HG02943 (cell line): ENCODE results near the gene BICD1.

Source experiments
- ATAC-seq: cut with Tn5 transposase; IDR thresholded peaks from one replicate; pipeline ENCODE4 v1.9.1; 2021; ENCODE audit warnings: mild to moderate bottlenecking, low read depth, moderate library complexity; ENCODE audit not compliant: unreplicated experiment

Gene BICD1

DNA sequence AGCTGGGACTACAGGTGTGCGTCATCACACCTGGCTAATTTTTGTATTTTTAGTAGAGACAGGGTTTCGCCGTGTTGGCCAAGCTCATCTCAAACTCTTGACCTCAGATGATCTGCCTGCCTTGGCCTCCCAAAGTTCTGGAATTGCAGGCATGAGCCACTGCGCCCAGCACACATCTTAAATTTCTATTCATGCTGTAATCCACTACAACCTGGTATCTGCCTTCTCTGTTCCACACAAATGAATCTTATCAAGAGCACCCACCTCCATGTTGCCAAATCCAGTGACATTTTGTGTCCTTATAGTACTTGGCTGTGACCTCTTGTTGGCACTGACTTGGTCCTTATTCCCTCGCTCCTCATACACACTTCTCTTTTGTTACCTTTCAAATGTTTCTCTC is 5.8 kb upstream of the BICD1 start:
- no peak for ATAC-seq

DNA sequence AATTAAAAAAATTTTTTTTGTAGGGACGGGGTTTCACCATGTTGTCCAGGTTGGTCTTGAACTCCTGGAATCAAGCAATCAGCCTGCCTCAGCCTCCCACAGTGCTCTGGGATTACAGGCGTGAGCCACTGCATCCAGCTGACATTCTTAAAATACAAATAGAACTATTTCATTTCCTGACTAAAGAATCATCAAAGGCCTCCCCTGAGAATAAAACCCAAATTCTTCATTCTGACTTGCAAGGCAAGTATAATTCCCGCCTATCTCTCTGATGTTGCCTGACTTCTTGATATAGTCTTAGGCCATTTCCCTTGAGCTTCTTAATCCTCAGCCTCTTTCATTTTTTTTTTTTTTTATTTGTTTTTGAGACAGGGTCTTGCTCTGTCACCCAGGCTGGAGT is 4.4 kb upstream of the BICD1 start:
- ATAC-seq = no peak

DNA sequence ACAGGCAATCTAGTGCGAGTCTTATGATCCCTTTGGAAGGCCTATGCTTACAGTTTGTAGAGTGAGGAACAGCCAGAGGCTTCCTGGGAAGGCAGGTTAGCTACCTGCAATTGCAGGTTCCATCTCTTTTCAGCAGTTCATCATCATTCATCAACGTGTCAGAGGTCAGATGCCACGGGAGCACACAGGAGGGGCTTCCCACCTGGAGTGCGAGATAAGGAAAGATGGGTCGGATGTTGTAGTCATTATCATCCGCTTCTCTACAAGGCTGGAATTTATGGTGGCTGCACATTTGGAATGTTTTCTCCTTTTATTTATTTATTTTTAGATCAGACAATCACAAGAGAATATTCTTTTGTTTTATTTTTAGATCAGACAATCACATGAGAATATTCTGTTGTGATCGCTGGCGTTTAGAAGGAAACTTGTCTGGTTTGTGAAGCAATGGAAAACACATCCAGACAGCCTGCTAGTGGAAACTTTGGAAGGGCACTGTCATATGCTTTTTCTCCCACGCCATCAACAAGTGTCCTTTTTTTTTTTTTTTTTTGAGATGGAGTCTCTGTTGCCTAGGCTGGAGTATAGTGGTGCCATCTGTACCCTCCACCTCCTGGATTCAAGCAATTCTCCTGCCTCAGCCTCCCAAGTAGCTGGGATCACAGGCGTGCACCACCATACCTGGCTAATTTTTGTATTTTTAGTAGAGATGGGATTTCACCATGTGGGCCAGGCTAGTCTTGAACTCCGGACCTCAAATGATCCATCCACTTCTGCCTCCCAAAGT is 1.9 kb upstream of the BICD1 start:
- no peak for ATAC-seq

DNA sequence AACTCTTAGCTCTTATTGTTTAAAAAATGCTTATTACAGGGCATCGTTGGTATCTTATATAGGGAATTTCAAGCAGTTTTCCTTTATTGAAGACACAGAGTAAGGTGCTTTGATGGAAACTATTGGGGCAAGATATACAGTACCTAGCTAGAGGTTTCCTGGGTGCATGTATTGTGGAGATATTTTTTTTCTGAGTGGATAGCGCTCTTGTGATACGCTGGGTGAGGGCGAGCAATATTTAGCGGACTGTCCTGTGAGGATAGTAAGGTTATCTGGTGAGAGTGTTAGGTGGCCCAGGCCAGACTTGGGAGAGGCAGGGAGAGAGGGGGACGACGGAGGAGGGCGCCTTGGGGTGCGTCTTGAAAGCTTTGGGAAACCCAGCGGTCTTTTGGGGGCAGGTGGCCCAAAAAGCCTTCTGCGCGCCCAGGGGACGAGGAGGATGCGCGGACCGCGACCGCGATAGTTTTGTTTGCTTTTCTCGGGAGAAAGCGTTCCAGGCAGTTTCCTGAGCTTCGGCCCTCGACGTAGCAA is 596 bp upstream of the BICD1 start:
- ATAC-seq = no peak

DNA sequence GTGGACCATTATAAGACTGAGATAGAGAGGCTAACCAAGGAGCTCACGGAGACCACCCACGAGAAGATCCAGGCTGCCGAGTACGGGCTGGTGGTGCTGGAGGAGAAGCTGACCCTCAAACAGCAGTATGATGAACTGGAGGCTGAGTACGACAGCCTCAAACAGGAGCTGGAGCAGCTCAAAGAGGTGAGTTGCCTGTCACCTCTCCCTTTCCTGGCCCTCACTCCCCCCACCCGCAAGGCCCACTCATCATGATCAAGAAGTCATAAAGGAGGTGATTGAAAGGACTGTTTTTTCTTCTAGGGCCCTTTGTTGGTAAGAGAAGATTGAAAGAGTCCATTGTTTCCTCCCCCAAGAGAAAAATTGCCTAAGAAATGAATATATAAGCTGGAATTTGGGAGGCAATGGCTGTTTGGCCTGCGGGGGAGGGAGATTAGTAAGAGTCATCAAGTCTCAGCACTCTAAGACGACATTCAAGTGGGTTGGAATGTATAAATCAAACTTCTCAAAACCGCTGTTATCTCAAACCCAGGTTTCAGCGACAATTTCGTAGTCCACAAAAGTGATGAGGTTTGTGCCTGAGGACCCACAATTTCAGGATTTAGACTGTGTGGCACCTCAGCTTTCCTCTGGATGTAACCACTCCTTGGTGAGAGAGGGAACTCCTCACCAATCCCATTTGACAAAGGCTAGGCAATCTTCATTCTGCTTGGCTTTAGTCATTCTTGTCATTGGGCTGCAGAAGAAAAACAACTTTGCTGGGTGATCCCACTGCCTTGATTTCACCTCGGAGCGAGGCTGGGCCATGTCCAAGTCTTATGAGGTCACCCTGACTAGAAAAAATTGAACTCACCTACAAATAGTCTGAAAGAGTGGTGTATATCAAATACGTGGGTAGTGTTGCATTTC is 966 bp downstream of the BICD1 start:
- peak; percentile 8 for ATAC-seq

DNA sequence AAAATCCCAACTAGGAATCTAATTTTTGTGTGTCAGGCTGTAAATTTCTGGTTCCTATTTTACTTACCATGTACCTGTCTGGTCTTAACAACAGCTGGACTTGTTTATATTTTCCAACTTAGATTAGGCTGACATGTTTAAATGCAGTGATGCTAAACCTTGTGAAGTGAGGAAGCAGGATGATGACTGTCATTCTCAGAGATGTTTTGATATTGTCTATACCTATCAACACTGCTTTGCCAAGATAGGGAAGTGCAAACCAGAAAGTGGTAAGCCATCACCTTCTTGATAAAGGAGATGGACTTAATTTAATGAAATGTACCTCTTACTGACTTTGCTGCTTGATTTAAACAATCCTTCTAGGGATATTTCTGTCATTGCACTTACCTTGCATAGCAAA is 2.1 kb downstream of the BICD1 start:
- no peak for ATAC-seq

DNA sequence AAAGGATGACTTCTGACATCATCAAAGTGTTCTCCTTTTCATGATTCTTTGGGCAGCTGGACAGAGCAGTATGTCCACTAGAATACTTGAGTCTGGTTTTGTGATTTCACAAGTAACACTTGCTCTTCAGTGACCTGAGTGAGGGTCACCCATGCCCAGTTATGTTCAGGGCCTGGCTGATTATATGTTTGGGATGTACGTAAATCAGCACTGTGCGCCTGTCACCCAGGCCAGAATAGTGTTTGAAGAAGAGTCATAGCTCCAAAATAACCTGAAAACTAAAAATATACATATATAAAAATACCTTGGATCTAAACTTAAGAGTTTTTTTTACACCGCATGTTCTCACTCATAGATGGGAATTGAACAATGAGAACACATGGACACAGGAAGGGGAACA is 3.8 kb downstream of the BICD1 start:
- ATAC-seq = no peak

DNA sequence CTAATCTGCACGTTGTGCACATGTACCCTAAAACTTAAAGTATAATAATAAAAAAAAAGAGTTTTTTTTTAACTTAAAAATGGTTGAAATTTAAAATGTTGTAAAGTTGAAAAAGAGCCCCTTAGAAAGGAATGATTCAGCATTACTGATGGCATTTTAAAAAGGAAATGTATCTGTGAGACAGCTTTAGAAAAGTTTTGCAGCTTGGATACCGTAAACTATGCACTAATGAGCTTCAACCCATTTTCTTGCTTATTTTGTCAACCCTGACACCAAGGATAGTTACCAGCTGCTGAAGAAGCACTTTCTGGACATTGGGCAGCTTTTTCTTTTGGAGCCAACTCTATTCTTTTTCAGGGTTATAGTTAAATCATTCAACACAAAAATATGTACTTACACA is 4.3 kb downstream of the BICD1 start:
- ATAC-seq = no peak

DNA sequence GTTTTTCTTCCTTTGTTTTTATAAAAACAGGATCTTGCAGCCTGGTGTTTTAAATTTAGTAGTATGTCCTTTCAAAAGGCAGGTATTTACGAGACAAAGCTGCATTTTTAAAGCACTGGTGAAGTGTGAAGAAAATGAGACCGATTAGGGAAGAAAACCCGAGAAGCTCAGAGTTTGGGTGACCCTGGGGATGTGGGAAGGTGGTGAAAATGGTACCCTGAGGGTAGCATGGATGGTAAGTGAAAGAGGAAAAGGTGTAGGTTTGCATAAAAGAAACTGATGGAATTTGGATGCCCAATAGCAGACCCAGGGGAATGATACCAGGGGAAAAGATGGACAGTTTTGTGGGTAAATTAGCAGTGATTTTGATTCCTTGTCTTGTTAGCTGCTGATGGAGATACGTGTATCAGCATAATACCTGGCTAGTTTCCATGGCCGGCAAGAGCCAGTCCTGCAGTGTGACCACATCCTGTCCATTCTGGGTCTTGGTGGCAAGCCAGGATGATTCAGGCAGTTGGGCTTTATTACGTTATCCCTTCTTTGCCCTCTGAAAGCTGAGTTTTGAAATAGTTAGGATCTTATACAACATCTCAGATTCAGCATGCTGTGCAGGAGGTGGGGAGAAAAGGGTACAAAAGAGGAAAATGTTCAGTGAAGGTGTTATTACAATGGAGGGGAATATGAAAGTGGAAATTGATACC is 8.9 kb downstream of the BICD1 start:
- ATAC-seq = no peak

DNA sequence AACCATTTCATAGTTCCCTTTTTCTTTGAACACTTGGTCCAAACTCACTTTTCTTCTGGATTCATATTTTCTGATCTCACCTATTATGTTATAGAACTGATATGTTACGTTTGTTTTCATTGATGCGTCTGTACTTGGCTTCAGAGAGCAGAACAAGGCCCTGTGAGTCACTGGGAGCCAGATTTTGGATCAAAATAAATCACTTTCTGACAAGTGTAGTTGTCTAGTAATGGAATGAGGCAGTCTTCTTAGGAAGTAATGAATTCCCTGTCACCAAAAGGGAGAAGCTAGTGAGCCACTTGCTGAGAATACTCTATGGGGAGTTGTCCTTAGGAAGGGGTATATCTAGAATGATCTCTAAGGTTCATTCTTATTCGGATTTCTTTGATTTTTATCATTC is 10.2 kb downstream of the BICD1 start:
- no peak for ATAC-seq

DNA sequence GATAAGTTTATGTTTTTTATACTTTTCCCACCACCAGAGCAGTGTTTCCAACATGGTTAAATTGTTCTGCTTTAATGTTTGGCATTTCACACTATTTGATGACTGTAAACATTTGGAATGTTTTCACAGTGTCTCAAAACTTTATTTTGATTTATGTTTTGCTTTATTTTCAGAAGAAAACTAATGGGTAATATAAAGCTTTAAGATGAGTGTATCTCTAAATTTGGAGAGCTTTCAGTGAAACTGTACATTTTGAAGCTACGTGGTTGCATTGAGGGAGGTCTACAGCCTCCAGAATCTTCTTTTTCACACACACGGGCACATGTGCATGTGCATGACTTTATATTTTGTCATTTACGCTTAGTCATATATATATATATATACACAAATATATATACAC is 10.7 kb downstream of the BICD1 start:
- no peak for ATAC-seq

DNA sequence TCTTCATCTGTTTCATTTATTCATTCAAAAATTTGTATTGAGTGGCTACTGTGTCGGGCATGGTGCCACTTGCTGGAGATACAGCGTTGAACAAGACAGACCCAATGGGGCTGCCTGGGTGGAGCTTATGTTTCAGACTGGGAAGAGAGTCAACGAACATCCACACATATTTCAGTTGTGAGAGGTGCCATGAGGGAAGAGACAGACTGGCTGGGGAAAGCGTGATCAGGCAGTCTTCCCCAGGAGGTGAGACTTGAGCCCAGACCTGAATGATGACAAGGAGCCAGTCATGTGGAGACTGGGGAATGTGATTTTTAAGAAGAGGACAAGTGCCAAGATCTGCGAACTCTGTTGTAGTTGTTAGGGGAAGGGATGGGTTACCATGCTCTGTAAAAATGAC is 12.2 kb downstream of the BICD1 start:
- ATAC-seq = no peak

DNA sequence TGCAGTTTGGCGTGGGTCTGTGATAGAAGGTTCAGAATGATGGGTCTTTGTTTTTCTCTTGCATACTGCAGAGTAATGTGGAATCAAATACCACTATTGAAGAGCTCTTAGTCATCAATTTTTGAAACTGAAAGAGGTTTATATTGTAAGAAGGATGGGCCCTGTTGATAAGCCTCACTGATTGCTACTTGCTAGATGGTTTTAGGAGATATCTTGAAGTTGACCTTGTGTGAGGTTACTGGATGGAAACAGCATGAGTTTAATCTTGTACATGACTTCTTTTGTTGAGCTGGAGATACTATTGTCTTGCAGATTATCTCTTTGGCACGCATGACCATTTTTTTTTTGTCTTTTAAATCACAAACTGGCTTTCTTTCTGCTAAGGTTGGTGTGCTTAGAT is 13.8 kb downstream of the BICD1 start:
- peak; percentile 66 for ATAC-seq

DNA sequence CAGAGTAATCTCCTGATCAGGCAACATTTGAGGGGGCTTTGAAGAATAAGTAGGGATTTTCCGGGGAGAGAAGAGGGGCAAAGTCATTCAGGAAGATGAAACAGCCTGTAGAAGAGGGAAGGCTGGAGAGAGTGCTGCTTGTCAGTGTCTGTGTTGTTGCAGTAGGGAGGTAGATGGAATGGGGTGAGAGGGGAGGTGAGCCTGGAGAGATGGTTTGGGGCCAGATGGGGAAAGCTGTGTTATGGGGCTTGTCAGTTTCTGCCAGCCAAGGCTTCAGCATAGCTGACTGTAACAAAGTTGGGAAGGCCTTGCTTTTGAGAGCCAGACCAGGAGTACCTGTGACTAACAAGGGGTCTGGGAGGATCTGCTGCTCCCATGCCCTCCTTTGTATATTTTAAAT is 18.0 kb downstream of the BICD1 start:
- no peak for ATAC-seq

DNA sequence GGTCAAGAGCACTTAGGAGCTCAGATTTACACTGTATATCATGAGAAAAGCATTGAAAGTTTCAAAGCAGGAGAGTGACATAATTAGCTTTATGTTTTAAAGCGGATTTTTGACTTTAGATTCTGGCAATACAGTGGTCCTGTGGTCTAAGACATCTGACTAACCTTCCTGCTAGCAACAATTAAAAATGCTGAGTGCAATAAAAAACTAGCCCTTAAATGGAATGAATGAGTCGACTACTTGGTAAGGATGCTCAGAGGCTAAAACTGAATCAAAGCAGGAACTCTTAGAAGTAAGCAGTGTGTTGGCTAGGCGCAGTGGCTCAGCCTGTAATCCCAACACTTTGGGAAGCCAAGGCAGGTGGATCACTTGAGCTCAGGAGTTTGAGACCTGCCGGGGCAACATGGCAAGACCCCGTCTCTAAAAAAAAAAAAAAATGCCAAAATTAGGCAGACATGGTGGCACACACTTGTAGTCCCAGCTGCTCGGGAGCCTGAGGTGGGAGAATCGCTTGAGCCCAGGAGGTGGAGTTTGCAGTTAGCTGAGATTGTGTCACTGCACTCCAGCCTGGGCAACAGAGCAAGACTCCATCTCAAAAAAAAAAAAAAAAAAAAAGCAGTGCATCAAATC is 18.9 kb downstream of the BICD1 start:
- no peak for ATAC-seq

DNA sequence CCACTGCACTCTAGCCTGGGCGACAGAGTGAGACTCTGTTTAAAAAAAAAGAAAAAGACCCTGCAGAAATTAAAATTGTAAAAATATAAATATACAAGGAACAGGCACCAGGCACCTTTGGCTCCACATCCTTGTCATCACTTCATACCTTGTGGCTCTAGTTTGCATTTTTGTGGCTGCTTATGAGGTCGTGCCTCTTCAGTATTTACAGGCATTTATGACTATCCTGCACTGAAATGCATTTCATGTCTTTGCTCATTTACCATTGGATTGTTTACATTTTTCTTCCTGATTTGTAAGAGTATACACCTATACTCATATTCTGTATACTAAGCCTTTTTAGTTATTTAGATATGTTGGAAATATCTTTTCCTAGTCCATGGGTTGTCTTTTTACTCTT is 20.1 kb downstream of the BICD1 start:
- no peak for ATAC-seq

DNA sequence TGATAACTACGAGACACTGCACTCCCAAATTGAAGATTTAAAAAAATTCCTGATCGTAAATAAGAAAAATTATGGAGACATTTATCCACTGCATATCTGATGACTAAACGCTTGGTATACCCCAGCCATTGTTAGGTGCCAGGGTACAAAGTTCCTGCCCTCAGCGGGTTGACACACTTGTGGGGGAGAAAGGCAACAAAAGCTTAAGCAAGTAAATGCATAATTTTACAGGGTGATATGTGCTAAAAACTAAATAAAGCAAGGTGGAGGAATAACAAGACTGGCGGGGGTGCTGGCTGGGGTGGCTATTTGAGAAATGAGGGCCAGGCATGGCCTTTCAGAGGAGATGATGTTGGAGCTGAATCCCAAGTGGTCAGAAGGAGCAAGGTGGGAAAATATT is 25.0 kb downstream of the BICD1 start:
- no peak for ATAC-seq

DNA sequence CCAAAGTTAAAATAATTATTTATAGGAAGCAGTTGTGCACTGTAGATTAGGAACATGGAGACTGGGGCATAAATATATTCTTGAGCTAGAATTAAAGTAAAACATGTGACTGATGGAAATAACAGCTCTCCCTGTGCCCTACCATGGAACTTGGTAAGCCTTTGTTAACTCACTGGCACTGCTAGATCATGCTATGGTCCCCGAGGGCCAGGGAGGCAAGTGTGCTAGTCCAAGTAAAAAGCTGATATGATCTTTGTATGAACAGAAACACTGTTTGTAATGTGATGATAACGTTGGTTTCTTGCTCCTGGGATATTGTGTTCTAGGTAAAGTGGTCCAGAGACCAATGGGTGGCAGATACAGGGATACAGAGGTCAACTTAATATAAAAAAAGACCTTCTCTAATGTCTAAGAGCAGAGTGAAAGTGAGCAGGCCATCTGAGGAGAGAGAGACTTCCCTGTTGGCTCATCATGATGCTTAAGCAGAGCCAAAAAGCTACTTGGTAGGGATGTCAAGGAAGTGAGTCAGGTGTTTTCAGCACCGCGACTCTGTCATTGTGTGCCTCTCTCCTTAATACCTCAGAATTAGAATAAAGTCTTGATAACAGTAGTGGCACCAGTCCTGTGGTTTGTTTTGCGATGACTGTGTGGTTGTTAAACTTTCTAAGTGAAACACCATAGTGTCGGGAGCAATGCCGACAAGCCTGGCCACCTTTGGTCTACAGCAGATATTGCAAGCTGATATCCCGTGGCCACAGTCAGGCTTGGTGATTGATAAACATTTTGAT is 27.6 kb downstream of the BICD1 start:
- ATAC-seq = peak; percentile 60

DNA sequence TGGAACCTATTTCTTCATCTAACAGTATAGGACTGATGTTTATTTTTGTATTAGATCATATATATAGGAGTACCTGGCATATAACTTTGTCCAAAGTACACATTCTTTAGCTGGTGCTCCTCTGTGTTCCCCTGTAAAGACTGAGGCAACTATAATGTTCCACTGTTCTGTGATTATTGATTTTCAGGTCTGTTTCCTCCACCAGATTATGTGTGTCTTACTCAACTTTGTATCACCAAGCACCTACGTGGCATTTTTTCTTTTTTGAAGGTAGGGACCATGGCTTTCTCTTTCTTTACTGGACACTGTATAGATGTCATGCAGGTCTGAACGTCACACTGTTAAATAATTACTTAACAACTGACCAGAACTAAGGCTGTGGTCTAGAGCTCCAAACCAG is 29.3 kb downstream of the BICD1 start:
- no peak for ATAC-seq

DNA sequence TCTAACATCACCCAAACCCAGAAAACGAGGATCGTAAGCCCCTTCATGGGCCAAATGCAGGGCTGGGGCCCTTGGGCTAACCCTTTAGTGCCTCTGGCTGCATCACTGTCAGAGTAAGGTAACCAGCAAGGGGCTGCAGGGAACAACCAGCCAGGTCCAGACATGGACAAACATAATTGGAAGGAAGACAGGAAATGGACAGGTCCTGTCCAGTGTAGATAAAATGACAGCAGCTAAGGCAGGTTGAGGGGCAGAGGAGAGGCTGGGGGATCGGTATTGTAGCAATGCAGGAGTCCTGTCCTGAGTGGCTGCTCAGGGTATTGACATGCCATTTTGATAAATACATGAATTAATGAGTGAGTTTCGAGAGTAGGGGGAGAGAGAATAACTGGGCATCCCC is 29.8 kb downstream of the BICD1 start:
- no peak for ATAC-seq
